ENCODE measurements around the gene ARID1B.

DNA sequence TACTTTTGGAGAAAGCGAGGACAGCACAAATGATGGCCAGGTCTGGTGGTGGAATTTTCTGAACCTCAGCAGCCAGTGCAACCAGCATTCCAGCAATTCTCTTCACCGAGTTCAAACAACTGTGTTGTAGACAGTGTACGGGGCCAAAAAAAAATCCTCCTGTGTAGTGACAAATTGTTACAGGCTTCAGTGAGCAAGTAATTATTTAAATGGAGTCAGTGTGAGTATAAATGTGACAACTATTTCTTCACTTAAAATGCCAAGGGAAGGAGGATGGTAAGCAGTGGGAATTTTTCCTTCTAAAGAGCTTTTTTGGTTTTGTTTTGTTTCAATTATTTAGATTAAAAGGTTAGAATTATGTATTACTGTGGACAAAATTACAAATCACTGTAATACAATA, 392.0 kb downstream of the ARID1B start:
- TF ChIP-seq, protein P1, sequence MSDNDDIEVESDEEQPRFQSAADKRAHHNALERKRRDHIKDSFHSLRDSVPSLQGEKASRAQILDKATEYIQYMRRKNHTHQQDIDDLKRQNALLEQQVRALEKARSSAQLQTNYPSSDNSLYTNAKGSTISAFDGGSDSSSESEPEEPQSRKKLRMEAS (IDR thresholded peaks at IDR 0.05), result no peak
- TF ChIP-seq, protein P2, sequence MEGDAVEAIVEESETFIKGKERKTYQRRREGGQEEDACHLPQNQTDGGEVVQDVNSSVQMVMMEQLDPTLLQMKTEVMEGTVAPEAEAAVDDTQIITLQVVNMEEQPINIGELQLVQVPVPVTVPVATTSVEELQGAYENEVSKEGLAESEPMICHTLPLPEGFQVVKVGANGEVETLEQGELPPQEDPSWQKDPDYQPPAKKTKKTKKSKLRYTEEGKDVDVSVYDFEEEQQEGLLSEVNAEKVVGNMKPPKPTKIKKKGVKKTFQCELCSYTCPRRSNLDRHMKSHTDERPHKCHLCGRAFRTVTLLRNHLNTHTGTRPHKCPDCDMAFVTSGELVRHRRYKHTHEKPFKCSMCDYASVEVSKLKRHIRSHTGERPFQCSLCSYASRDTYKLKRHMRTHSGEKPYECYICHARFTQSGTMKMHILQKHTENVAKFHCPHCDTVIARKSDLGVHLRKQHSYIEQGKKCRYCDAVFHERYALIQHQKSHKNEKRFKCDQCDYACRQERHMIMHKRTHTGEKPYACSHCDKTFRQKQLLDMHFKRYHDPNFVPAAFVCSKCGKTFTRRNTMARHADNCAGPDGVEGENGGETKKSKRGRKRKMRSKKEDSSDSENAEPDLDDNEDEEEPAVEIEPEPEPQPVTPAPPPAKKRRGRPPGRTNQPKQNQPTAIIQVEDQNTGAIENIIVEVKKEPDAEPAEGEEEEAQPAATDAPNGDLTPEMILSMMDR (IDR thresholded peaks at IDR 0.05; ENCODE audit: low read depth, low read length, missing input control), result no peak
- no peak for TF ChIP-seq RXRA (IDR thresholded peaks at IDR 0.05)
- TF ChIP-seq YY1 (IDR thresholded peaks at IDR 0.05), result no peak
- TF ChIP-seq, protein P3, sequence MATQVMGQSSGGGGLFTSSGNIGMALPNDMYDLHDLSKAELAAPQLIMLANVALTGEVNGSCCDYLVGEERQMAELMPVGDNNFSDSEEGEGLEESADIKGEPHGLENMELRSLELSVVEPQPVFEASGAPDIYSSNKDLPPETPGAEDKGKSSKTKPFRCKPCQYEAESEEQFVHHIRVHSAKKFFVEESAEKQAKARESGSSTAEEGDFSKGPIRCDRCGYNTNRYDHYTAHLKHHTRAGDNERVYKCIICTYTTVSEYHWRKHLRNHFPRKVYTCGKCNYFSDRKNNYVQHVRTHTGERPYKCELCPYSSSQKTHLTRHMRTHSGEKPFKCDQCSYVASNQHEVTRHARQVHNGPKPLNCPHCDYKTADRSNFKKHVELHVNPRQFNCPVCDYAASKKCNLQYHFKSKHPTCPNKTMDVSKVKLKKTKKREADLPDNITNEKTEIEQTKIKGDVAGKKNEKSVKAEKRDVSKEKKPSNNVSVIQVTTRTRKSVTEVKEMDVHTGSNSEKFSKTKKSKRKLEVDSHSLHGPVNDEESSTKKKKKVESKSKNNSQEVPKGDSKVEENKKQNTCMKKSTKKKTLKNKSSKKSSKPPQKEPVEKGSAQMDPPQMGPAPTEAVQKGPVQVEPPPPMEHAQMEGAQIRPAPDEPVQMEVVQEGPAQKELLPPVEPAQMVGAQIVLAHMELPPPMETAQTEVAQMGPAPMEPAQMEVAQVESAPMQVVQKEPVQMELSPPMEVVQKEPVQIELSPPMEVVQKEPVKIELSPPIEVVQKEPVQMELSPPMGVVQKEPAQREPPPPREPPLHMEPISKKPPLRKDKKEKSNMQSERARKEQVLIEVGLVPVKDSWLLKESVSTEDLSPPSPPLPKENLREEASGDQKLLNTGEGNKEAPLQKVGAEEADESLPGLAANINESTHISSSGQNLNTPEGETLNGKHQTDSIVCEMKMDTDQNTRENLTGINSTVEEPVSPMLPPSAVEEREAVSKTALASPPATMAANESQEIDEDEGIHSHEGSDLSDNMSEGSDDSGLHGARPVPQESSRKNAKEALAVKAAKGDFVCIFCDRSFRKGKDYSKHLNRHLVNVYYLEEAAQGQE (IDR thresholded peaks at IDR 0.05), result no peak
- no peak for TF ChIP-seq JUND (IDR thresholded peaks at IDR 0.05)
- no peak for TF ChIP-seq GABPA (IDR thresholded peaks at IDR 0.05 in 1 of 2, conservative IDR thresholded peaks at IDR 0.05 in 1 of 2)
- TF ChIP-seq TAF1 (conservative IDR thresholded peaks at IDR 0.05), result no peak
- TF ChIP-seq FOXA1 (IDR thresholded peaks at IDR 0.05), result no peak
- no peak for TF ChIP-seq SP1 (IDR thresholded peaks at IDR 0.05)

All from liver (tissue), 3 donors.